ENCODE results near the gene SPTBN4. TPM values are rescaled to one million over a fixed set of nuclear protein-coding genes. Genes with fewer than 3 reads are reported as not detected.

SPTBN4 gene
- total RNA-seq, 2 experiments from 2014 or later, result 1.3 to 2.3 TPM

GRCh38 chr19:40617961-40618360 lies 151.2 kb downstream of the SPTBN4 start:
- TF ChIP-seq CTCF (IDR thresholded peaks at IDR 0.05), result no peak
- ATAC-seq (no peak), DNase-seq (no peak)
- peak overlapping the region; percentile 73 for H3K27ac Mint-ChIP-seq
- ChIA-PET CTCF (interaction anchor here (11.3 kb wide), 1 partner anchor 16 kb away, joined by 126 read pairs; no protein-coding TSS in a partner anchor), POLR2A (no interaction called here)
- H3K4me1 Mint-ChIP-seq (ENCODE audit: low read depth), result peaks cover 22% of the 10 kb centered on the region
- no peaks in the 10 kb centered on the region for H3K9me3 Mint-ChIP-seq
- intact Hi-C loops (cut with micrococcal nuclease), result no loop called here
- H3K27me3 Mint-ChIP-seq, result no peaks in the 10 kb centered on the region
- no peak overlapping the region for H3K4me3 Mint-ChIP-seq
- H3K36me3 Mint-ChIP-seq (ENCODE audit: low read depth), result peaks cover 41% of the 10 kb centered on the region

- ChIA-PET CTCF (interaction anchor here (0.8 to 11.3 kb wide), 2 partner anchors 15 to 45 kb away, joined by 3 to 126 read pairs; no protein-coding TSS in a partner anchor), POLR2A (interaction anchor here (0.6 to 1.1 kb wide), 4 partner anchors 10 to 115 kb away, joined by 3 to 4 read pairs (median 3); no protein-coding TSS in a partner anchor)
- intact Hi-C loops (cut with micrococcal nuclease), result no loop called here
- peaks cover 22% of the 10 kb centered on the region for H3K4me1 Mint-ChIP-seq (ENCODE audit: low read depth)
- no peak for TF ChIP-seq CTCF (IDR thresholded peaks at IDR 0.05)
- no peaks in the 10 kb centered on the region for H3K27me3 Mint-ChIP-seq
- H3K9me3 Mint-ChIP-seq, result no peaks in the 10 kb centered on the region
- DNase-seq (no peak), ATAC-seq (no peak)
- peaks cover 44% of the 10 kb centered on the region for H3K36me3 Mint-ChIP-seq (ENCODE audit: low read depth)
- no peak overlapping the region for H3K4me3 Mint-ChIP-seq
- H3K27ac Mint-ChIP-seq, result peak overlapping the region; percentile 71
These were observed 152.7 kb downstream of the SPTBN4 start for GRCh38 chr19:40619333-40620160.

- intact Hi-C loops (cut with micrococcal nuclease), result no loop called here
- DNase-seq, result no peak
- H3K27me3 Mint-ChIP-seq, result no peaks in the 10 kb centered on the region
- no peak for TF ChIP-seq CTCF (IDR thresholded peaks at IDR 0.05)
- CTCF ChIA-PET, result interaction anchor here (11.3 kb wide), 1 partner anchor 14 kb away, joined by 126 read pairs; no protein-coding TSS in a partner anchor
- H3K27ac Mint-ChIP-seq, result peak overlapping the region; percentile 71
- peaks cover 43% of the 10 kb centered on the region for H3K36me3 Mint-ChIP-seq (ENCODE audit: low read depth)
- POLR2A ChIA-PET, result interaction anchor here (0.7 to 1.1 kb wide), 2 partner anchors 11 to 34 kb away, joined by 3 read pairs; no protein-coding TSS in a partner anchor
- no peak for ATAC-seq
- H3K9me3 Mint-ChIP-seq, result no peaks in the 10 kb centered on the region
- H3K4me1 Mint-ChIP-seq (ENCODE audit: low read depth), result peaks cover 20% of the 10 kb centered on the region
- no peak overlapping the region for H3K4me3 Mint-ChIP-seq
These were observed 153.3 kb downstream of the SPTBN4 start for GRCh38 chr19:40620161-40620485.

GRCh38 chr19:40621283-40621682 lies 154.5 kb downstream of the SPTBN4 start:
- TF ChIP-seq CTCF (IDR thresholded peaks at IDR 0.05), result no peak
- Mint-ChIP-seq H3K27ac (peak overlapping the region; percentile 2), H3K4me3 (no peak overlapping the region), H3K9me3 (no peaks in the 10 kb centered on the region), H3K36me3 (ENCODE audit: low read depth) (peaks cover 44% of the 10 kb centered on the region), H3K27me3 (no peaks in the 10 kb centered on the region), H3K4me1 (ENCODE audit: low read depth) (peaks cover 21% of the 10 kb centered on the region)
- intact Hi-C loops (cut with micrococcal nuclease), result no loop called here
- ChIA-PET POLR2A (interaction anchor here (0.6 kb wide), 1 partner anchor 74 kb away, joined by 3 read pairs; no protein-coding TSS in a partner anchor), CTCF (interaction anchor here (0.9 to 11.3 kb wide), 2 partner anchors 13 to 21 kb away, joined by 4 to 126 read pairs; partner anchors contain the start of gene LTBP4)
- DNase-seq (no peak), ATAC-seq (no peak)

Measured in activated CD8-positive, alpha-beta T cell treated with anti-CD3 and anti-CD28 coated beads for 36 hours (primary cell).